GM23338 (cell line): ENCODE data around the gene GFOD1.

Experiments used
- EZH2phosphoT487 ChIP-seq: fragments of 200-600 bp; sonication (generic); IDR thresholded peaks from one replicate; pipeline ENCODE4 v1.8.1; 2018; ENCODE audit warnings: antibody characterized with exemption; ENCODE audit not compliant: unreplicated experiment
- POLR2AphosphoS5 ChIP-seq: IDR thresholded peaks from 2 replicates; pipeline ENCODE4 v1.6.1; 2016; ENCODE audit warnings: antibody characterized with exemption, low read depth
- TF ChIP-seq, protein P1 (sequence below), 2 experiments: fragments of 200-600 bp in 1 of 2; sonication (generic) in 1 of 2; conservative IDR thresholded peaks; 2 replicates each; pipeline versions ENCODE4 v1.5.1 to v1.6.1; 2016 to 2017; ENCODE audit warnings: antibody characterized with exemption in 2 of 2, low read depth in 2 of 2, mild to moderate bottlenecking in 2 of 2, moderate library complexity in 1 of 2

DNA sequence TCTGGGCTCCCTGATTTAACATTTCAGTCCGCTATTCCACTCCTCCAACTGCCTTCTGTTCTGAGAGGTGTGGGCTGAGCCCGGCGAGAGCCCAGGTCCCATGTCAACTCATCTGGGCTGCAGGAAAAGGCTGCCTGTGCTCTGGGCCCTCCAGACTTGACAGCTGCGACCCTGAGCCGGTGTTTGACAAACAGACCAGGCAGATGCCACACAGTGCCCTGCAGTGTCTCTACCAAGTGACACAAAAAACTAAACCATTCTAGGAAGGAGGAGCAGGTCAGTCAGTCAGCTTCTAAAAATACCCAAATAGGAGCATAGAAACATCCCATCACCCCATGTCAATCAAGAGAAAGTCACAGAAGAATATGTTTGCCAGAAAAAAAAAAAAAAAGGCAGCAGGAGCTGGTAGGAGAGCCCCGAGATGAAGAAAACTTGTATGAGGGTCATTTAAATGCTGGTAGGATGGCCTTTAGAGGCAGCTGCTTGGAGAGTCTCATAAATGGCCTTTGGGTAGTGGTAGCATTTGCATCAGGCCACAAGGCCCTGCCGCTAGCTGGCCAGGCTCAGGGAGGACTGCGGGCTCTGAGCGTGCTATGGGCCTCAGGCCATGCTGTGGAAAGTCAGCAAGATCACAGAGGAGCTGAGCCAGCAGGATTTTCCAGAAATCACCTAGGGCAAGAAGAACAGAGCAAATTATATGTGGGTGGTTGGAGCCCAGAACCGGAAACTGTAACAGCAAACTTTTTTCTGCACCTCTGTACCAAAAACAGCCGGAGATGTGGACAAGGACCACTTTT, 36.6 kb upstream of the GFOD1 start:
- no peak for TF ChIP-seq POLR2AphosphoS5
- TF ChIP-seq, protein P1, sequence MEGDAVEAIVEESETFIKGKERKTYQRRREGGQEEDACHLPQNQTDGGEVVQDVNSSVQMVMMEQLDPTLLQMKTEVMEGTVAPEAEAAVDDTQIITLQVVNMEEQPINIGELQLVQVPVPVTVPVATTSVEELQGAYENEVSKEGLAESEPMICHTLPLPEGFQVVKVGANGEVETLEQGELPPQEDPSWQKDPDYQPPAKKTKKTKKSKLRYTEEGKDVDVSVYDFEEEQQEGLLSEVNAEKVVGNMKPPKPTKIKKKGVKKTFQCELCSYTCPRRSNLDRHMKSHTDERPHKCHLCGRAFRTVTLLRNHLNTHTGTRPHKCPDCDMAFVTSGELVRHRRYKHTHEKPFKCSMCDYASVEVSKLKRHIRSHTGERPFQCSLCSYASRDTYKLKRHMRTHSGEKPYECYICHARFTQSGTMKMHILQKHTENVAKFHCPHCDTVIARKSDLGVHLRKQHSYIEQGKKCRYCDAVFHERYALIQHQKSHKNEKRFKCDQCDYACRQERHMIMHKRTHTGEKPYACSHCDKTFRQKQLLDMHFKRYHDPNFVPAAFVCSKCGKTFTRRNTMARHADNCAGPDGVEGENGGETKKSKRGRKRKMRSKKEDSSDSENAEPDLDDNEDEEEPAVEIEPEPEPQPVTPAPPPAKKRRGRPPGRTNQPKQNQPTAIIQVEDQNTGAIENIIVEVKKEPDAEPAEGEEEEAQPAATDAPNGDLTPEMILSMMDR (conservative IDR thresholded peaks at IDR 0.05; ENCODE audit: low read depth in 2 of 2), result no peak
- TF ChIP-seq EZH2phosphoT487, result no peak
